SK-N-MC (cell line): ENCODE results near the gene BIK.

ENCODE experiments used
- EZH2 ChIP-seq: fragments of 200-600 bp; sonication (generic); IDR thresholded peaks from one replicate; pipeline ENCODE4 v1.6.1; 2017; ENCODE audit warnings: antibody characterized with exemption
- POLR2AphosphoS5 ChIP-seq: IDR thresholded peaks from 2 replicates; pipeline ENCODE4 v1.6.1; 2012; ENCODE audit warnings: mild to moderate bottlenecking, low read depth, low read length, borderline replicate concordance

DNA sequence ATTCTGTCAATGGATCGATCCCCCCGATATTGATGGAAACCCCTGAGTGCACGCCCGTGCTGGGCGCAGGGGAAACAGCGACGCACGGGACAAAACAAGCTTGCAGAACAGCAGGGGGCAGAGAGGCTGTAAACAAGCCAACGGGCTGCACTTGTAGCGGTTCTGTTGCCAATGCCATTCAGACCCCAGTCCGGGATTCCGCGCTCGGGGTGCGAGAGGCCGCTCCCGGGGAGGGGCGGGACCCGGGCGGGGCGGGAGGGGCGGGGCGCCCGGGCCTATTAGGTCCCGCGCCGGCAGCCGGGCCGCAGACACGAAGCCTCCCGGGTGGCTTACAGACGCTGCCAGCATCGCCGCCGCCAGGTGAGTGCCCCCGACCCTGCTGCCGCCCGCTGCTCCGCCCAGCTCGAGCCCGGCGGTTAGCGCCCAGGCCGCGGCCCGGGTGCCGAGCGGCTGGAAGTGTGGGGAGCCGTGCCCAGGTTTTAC is at the start of gene BIK:
- no peak for TF ChIP-seq EZH2
- TF ChIP-seq POLR2AphosphoS5: no peak
